ENCODE measurements around the gene TK2. TPM values are rescaled to one million over a fixed set of nuclear protein-coding genes. Genes with fewer than 3 reads are reported as not detected.
A peak's percentile ranks its signal among the peaks of the same experiment; 100 is the strongest.

Gene TK2
- total and polyA plus RNA-seq, 7 experiments from 2014 or later = 3.5 to 19.8 (median 6.4) TPM

GRCh38 chr16:66541388-66542355, 8.2 kb downstream of the TK2 start:
- ChIA-PET POLR2A (interaction anchor here (1.0 to 1.3 kb wide), 3 partner anchors 11 to 62 kb away, joined by 3 to 4 read pairs (median 3); partner anchors contain the start of gene CKLF), CTCF (interaction anchor here (1.0 kb wide), 1 partner anchor 17 kb away, joined by 3 read pairs; no protein-coding TSS in a partner anchor)
- Mint-ChIP-seq H3K4me1 (peaks cover 12 to 49% (median 21%) of the 10 kb centered on the region in 7 donors), H3K36me3 (peaks cover 0 to 29% (median 5%) of the 10 kb centered on the region in 5 donors), H3K27ac (peak overlapping the region in 3 of 9 donors; percentile 0 to 9 (median 1)), H3K9me3 (no peaks in the 10 kb centered on the region), H3K4me3 (no peak overlapping the region), H3K27me3 (no peaks in the 10 kb centered on the region)
- peaks cover 0 to 4% (median 0%) of the 10 kb centered on the region in 3 experiments for H3K36me3 ChIP-seq (ENCODE audit: control insufficient read depth in 2 of 3, insufficient read depth in 3 of 3, low read length in 3 of 3)
- H3K4me1 ChIP-seq (ENCODE audit: control insufficient read depth in 2 of 2, insufficient read depth in 2 of 2, low read length in 2 of 2) = peaks cover 0 to 3% of the 10 kb centered on the region in 2 donors
- H3K27me3 ChIP-seq (ENCODE audit: control insufficient read depth in 2 of 2, insufficient read depth in 2 of 2, low read length in 2 of 2) = no peaks in the 10 kb centered on the region
- no peak overlapping the region for H3K4me3 ChIP-seq (ENCODE audit: low read length)
- intact Hi-C loops (cut with micrococcal nuclease) = no loop called here
- no peak for ATAC-seq
- H3K9me3 ChIP-seq (ENCODE audit: control insufficient read depth in 2 of 3, low read length in 3 of 3) = no peaks in the 10 kb centered on the region
- DNase-seq = no peak
- no peak overlapping the region for H3K27ac ChIP-seq (ENCODE audit: low read depth, low read length)

- ATAC-seq (no peak), DNase-seq (no peak)
- Mint-ChIP-seq H3K27ac (peak overlapping the region in 5 of 9 donors; percentile 47 to 71 (median 63)), H3K27me3 (no peaks in the 10 kb centered on the region), H3K36me3 (peaks cover 0 to 31% (median 5%) of the 10 kb centered on the region in 5 donors), H3K4me3 (peak overlapping the region in 3 of 10 donors; percentile 14 to 39 (median 27)), H3K9me3 (no peaks in the 10 kb centered on the region), H3K4me1 (peaks cover 12 to 43% (median 20%) of the 10 kb centered on the region in 7 donors)
- CTCF ChIA-PET = no interaction called here
- H3K27ac ChIP-seq (ENCODE audit: low read depth, low read length) = no peak overlapping the region
- intact Hi-C loops (cut with micrococcal nuclease) = loop anchor here in 1 of 2 donors (2.0 kb wide), 1 partner anchor 15 kb away; no protein-coding TSS in a partner anchor
- H3K4me1 ChIP-seq (ENCODE audit: control insufficient read depth in 2 of 2, insufficient read depth in 2 of 2, low read length in 2 of 2) = peaks cover 0 to 3% of the 10 kb centered on the region in 2 donors
- H3K9me3 ChIP-seq (ENCODE audit: control insufficient read depth in 2 of 3, low read length in 3 of 3) = no peaks in the 10 kb centered on the region
- H3K27me3 ChIP-seq (ENCODE audit: control insufficient read depth in 2 of 2, insufficient read depth in 2 of 2, low read length in 2 of 2) = no peaks in the 10 kb centered on the region
- no peak overlapping the region for H3K4me3 ChIP-seq (ENCODE audit: low read length)
- POLR2A ChIA-PET = interaction anchor here (0.6 to 0.9 kb wide), 3 partner anchors 12 to 24 kb away, joined by 3 to 5 read pairs (median 3); partner anchors contain the start of gene CKLF
- H3K36me3 ChIP-seq (ENCODE audit: control insufficient read depth in 2 of 3, insufficient read depth in 3 of 3, low read length in 3 of 3) = peaks cover 0 to 4% (median 0%) of the 10 kb centered on the region in 3 experiments
Observed at GRCh38 chr16:66539623-66540469, 10.1 kb downstream of the TK2 start.

- peak overlapping the region in 2 of 10 donors; percentile 45 to 66 for H3K4me3 Mint-ChIP-seq
Observed at GRCh38 chr16:66538910-66539309, 11.0 kb downstream of the TK2 start.

GRCh38 chr16:66537236-66537635, 12.7 kb downstream of the TK2 start:
- peaks cover 11 to 37% (median 14%) of the 10 kb centered on the region in 7 donors for H3K4me1 Mint-ChIP-seq
- intact Hi-C loops (cut with micrococcal nuclease) = no loop called here
- Histone ChIP-seq H3K27ac (ENCODE audit: low read depth, low read length) (no peak overlapping the region), H3K4me1 (ENCODE audit: control insufficient read depth in 2 of 2, insufficient read depth in 2 of 2, low read length in 2 of 2) (peaks cover 0 to 3% of the 10 kb centered on the region in 2 donors), H3K4me3 (ENCODE audit: low read length) (no peak overlapping the region), H3K27me3 (ENCODE audit: control insufficient read depth in 2 of 2, insufficient read depth in 2 of 2, low read length in 2 of 2) (no peaks in the 10 kb centered on the region), H3K36me3 (ENCODE audit: control insufficient read depth in 2 of 3, insufficient read depth in 3 of 3, low read length in 3 of 3) (peaks cover 0 to 4% (median 0%) of the 10 kb centered on the region in 3 experiments), H3K9me3 (ENCODE audit: control insufficient read depth in 2 of 3, low read length in 3 of 3) (no peaks in the 10 kb centered on the region)
- peak overlapping the region in 2 of 9 donors; percentile 4 to 62 for H3K27ac Mint-ChIP-seq
- ChIA-PET CTCF (no interaction called here), POLR2A (no interaction called here)
- H3K27me3 Mint-ChIP-seq = no peaks in the 10 kb centered on the region
- DNase-seq (no peak), ATAC-seq (no peak)
- H3K9me3 Mint-ChIP-seq = no peaks in the 10 kb centered on the region
- peaks cover 0 to 35% (median 8%) of the 10 kb centered on the region in 5 donors for H3K36me3 Mint-ChIP-seq
- no peak overlapping the region for H3K4me3 Mint-ChIP-seq

More at GRCh38 chr16:66538910-66539309, 11.0 kb downstream of the TK2 start:
- no peak for ATAC-seq
- POLR2A ChIA-PET = interaction anchor here (0.6 kb wide), 1 partner anchor 10 kb away, joined by 3 read pairs; no protein-coding TSS in a partner anchor
- Histone ChIP-seq H3K9me3 (ENCODE audit: control insufficient read depth in 2 of 3, low read length in 3 of 3) (no peaks in the 10 kb centered on the region), H3K36me3 (ENCODE audit: control insufficient read depth in 2 of 3, insufficient read depth in 3 of 3, low read length in 3 of 3) (peaks cover 0 to 4% (median 0%) of the 10 kb centered on the region in 3 experiments), H3K27me3 (ENCODE audit: control insufficient read depth in 2 of 2, insufficient read depth in 2 of 2, low read length in 2 of 2) (no peaks in the 10 kb centered on the region), H3K4me3 (ENCODE audit: low read length) (no peak overlapping the region), H3K27ac (ENCODE audit: low read depth, low read length) (no peak overlapping the region), H3K4me1 (ENCODE audit: control insufficient read depth in 2 of 2, insufficient read depth in 2 of 2, low read length in 2 of 2) (peaks cover 0 to 3% of the 10 kb centered on the region in 2 donors)
- CTCF ChIA-PET = no interaction called here
- Mint-ChIP-seq H3K9me3 (no peaks in the 10 kb centered on the region), H3K36me3 (peaks cover 0 to 35% (median 5%) of the 10 kb centered on the region in 5 donors), H3K27ac (peak overlapping the region in 3 of 9 donors; percentile 17 to 69 (median 60)), H3K27me3 (no peaks in the 10 kb centered on the region), H3K4me1 (peaks cover 11 to 44% (median 19%) of the 10 kb centered on the region in 7 donors)
- intact Hi-C loops (cut with micrococcal nuclease) = loop anchor here in 1 of 2 donors (2.0 kb wide), 1 partner anchor 14 kb away; no protein-coding TSS in a partner anchor
- DNase-seq = no peak

GRCh38 chr16:66536525-66536924, 13.4 kb downstream of the TK2 start:
- intact Hi-C loops (cut with micrococcal nuclease) = no loop called here
- CTCF ChIA-PET = interaction anchor here (0.6 to 0.8 kb wide), 2 partner anchors 25 to 114 kb away, joined by 4 to 5 read pairs; no protein-coding TSS in a partner anchor
- H3K27me3 ChIP-seq (ENCODE audit: control insufficient read depth in 2 of 2, insufficient read depth in 2 of 2, low read length in 2 of 2) = no peaks in the 10 kb centered on the region
- Mint-ChIP-seq H3K4me1 (peaks cover 11 to 34% (median 14%) of the 10 kb centered on the region in 7 donors), H3K27me3 (no peaks in the 10 kb centered on the region), H3K9me3 (no peaks in the 10 kb centered on the region), H3K36me3 (peaks cover 0 to 32% (median 7%) of the 10 kb centered on the region in 5 donors), H3K4me3 (no peak overlapping the region), H3K27ac (no peak overlapping the region)
- no peak overlapping the region for H3K27ac ChIP-seq (ENCODE audit: low read depth, low read length)
- H3K4me3 ChIP-seq (ENCODE audit: low read length) = no peak overlapping the region
- POLR2A ChIA-PET = interaction anchor here (0.7 to 1.0 kb wide), 2 partner anchors 15 to 16 kb away, joined by 3 read pairs; no protein-coding TSS in a partner anchor
- no peaks in the 10 kb centered on the region for H3K9me3 ChIP-seq (ENCODE audit: control insufficient read depth in 2 of 3, low read length in 3 of 3)
- no peak for ATAC-seq
- DNase-seq = no peak
- H3K36me3 ChIP-seq (ENCODE audit: control insufficient read depth in 2 of 3, insufficient read depth in 3 of 3, low read length in 3 of 3) = peaks cover 0 to 4% (median 0%) of the 10 kb centered on the region in 3 experiments
- peaks cover 0 to 3% of the 10 kb centered on the region in 2 donors for H3K4me1 ChIP-seq (ENCODE audit: control insufficient read depth in 2 of 2, insufficient read depth in 2 of 2, low read length in 2 of 2)

GRCh38 chr16:66534376-66534799, 15.5 kb downstream of the TK2 start:
- Mint-ChIP-seq H3K9me3 (no peaks in the 10 kb centered on the region), H3K4me1 (peaks cover 3 to 27% (median 6%) of the 10 kb centered on the region in 7 donors), H3K27me3 (no peaks in the 10 kb centered on the region), H3K4me3 (no peak overlapping the region), H3K27ac (peak overlapping the region in 3 of 9 donors; percentile 14 to 76 (median 23)), H3K36me3 (peaks cover 0 to 39% (median 7%) of the 10 kb centered on the region in 5 donors)
- intact Hi-C loops (cut with micrococcal nuclease) = no loop called here
- Histone ChIP-seq H3K4me3 (ENCODE audit: low read length) (no peak overlapping the region), H3K27ac (ENCODE audit: low read depth, low read length) (no peak overlapping the region), H3K4me1 (ENCODE audit: control insufficient read depth in 2 of 2, insufficient read depth in 2 of 2, low read length in 2 of 2) (no peaks in the 10 kb centered on the region), H3K36me3 (ENCODE audit: control insufficient read depth in 2 of 3, insufficient read depth in 3 of 3, low read length in 3 of 3) (peaks cover 0 to 4% (median 0%) of the 10 kb centered on the region in 3 experiments), H3K9me3 (ENCODE audit: control insufficient read depth in 2 of 3, low read length in 3 of 3) (no peaks in the 10 kb centered on the region), H3K27me3 (ENCODE audit: control insufficient read depth in 2 of 2, insufficient read depth in 2 of 2, low read length in 2 of 2) (no peaks in the 10 kb centered on the region)
- ChIA-PET CTCF (no interaction called here), POLR2A (no interaction called here)
- no peak for ATAC-seq
- no peak for DNase-seq

Measured in naive thymus-derived CD4-positive, alpha-beta T cell (primary cell).